NCI-H2171 treated with DMSO at 0.1 percent for 48 hours (cell line): Measurements from ENCODE around the gene TSPAN32.

ENCODE experiments used
- DNase-seq: peaks from one replicate; lab custom pipeline; 2025; lab: John Stamatoyannopoulos, UW

Gene TSPAN32

DNA sequence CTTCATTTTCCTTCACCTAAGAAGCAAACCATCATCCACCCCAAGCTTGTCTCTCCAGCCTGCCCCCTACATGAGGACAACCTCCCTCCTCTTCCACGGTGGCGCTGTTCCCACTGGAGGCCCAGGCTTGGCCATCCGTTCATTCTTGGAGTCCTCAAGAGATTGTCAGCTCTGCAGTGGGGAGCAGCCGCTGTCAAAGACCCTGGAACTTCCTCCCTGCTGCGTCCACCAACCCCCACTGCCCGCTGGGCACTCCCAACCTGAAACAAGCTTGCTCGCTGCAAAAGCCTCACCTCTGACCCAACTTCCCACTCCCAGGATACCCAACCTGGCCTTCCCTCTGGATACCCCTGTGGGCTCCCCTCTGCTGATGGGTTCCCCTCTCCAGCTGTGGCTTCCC, 64.9 kb downstream of the TSPAN32 start:
- DNase-seq: no peak

DNA sequence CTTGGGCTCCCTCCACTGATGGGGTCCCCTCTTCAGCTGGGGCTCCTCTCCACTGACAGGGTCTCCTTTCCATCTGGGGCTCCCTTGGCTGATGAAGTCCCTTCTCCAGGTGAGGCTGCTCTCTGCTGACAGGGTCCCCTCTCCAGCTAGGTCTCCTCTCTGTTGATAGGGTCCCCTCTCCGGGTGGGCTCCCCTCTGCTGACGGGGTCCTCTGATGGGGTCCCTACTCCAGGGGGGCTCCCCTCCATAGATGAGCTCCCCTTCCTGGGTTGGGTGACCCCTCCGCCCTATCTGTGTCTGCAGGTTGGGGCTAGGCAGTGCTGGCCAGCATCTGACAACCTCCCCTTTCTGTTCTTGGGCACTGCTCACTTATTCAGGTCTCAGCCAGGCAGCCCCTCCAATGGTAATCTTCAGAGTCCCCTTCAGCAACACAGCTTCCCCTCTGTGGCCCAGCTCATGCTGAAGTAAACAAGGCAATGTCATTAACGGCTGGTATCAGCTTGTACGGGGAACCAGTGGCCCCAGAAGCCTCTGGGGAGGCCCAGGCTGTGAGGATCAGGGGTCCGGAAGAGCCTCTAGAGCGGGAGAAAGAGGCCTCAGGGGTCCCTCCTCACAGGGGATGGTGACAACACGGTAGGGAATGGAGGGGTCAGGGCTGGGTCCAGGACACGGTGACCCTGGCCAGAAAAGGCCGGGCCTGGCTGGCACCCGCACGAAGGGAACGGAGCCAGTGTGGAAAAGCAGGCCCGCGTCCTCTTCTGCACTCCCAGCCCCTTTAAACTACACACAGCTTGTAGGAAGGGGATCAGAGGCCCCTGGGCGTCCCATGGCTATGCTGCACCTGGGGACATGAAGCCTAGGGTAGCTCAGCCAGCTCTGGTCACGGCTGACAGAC, 65.7 kb downstream of the TSPAN32 start:
- no peak for DNase-seq
